HG03469 (cell line): Measurements from ENCODE around the gene ATP6V1G3.
"Not testable (repeated sequence)": the region's sequence is repeated elsewhere in the genome, so short reads cannot be mapped to it uniquely, and the experiment has no call there.

Experiments used
- ATAC-seq: cut with Tn5 transposase; IDR thresholded peaks from one replicate; pipeline ENCODE4 v1.9.1; 2021; ENCODE audit warnings: mild to moderate bottlenecking, moderate library complexity, moderate number of reproducible peaks; ENCODE audit not compliant: unreplicated experiment

ATP6V1G3 gene

GRCh38 chr1:198498103-198498385 is 42.4 kb downstream of the ATP6V1G3 start:
- no peak for ATAC-seq

- ATAC-seq: no peak
Measured at GRCh38 chr1:198497326-198498102, 43.0 kb downstream of the ATP6V1G3 start.

- ATAC-seq: no peak
Measured at GRCh38 chr1:198496216-198497143, 44.0 kb downstream of the ATP6V1G3 start.

GRCh38 chr1:198495631-198496030 is 44.8 kb downstream of the ATP6V1G3 start:
- no peak for ATAC-seq

DNA sequence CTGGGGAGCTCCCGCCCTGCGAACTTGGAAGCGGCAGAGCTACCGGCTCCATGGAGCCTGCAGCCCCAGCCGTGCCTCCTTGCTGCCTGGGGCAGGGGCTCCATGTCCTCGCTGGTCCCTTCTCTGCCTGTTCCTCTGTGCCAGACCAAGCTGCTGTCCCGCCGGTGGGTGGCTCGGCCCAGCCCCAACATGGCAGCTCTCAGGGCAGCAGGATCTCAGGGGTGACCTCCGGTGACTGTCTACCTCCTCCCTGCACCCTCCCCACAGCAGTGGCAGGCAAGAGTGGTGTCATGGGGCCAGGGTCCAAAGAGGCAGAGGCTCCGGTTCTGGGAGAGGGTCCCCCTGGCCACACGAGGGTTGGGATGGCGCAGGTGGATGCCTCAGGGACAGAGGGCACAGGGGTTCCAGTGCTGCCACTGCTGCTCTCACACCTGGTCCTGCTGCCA is 45.8 kb downstream of the ATP6V1G3 start:
- no peak for ATAC-seq

- ATAC-seq: no peak
Measured at GRCh38 chr1:198494139-198494538, 46.3 kb downstream of the ATP6V1G3 start.

DNA sequence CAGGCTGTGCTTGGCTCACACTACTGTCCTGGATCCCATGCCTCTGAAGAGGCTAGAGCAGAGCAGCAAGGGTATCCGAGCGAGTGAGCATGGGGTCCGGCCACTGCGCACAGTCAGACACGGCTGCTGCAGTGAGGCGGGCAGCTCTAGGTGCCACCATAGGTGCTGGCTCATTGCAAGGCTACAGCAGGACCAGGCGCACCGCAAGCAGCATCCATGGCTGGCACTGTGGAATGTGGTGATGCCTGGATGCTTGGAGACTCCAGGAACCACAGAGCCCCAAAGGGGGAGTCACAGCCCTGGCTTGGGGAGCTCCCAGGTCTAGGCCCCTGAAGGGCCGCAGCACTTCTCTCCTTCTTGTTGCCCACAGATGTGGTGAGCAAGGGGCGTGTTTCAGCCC is 47.2 kb downstream of the ATP6V1G3 start:
- no peak for ATAC-seq

DNA sequence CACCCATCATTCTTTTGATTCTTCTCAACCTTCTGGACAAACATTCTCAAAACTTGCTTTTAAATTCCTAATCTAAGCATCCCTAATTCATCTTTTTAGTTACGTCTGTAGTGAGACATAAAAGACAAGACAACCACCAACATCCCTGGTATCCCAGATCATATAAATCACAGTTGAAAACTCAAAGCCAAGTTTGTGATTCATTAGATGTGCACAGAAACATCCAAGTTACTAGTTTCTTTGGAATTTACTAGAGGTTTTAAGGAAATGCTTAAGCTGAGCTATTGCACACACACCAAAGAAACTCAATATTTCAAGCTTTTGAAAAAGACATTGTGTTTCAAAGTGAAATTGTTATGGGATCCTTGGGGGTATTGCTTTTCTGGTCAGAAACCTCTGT is 47.6 kb downstream of the ATP6V1G3 start:
- ATAC-seq: no peak

GRCh38 chr1:198491596-198491995 is 48.9 kb downstream of the ATP6V1G3 start:
- ATAC-seq: no peak

DNA sequence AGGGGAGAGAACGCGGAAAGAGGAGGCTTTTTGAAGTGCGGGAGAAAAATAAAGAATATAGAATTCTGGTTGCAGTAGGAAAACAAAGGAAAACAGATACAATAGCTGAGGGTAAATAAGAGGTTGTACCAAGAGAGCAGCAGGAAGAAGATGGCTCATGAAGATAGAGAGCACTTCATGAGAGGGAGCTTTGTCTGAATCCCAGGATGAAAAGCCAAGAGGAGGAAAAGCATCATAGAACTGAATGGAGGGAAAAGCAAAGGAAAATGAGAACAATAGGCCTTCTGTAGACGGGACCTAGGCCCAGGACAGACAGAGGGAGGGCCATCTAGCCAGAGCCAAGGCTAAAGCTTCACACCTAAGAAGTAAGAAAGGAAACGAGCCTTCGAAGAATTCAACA is 49.5 kb downstream of the ATP6V1G3 start:
- ATAC-seq: no peak

DNA sequence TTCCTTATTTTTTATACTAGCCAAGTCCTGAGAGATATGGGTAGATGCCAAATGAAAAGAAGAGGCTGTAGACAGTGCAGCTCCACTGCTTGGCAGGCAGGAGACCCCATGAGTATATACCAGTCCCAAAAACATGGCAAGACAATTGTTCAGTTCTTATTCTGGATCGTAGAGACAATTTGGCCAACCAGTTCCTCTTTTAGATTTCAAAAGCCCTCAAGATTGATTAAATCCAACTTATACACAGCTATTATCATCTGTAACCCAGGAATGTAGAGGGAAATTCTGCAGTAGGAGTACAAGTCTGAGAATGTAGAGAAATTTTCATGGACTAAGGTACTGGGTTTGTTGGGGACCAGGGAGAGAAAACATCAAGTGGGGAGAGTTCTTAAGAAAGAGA is 50.3 kb downstream of the ATP6V1G3 start:
- ATAC-seq: no peak

DNA sequence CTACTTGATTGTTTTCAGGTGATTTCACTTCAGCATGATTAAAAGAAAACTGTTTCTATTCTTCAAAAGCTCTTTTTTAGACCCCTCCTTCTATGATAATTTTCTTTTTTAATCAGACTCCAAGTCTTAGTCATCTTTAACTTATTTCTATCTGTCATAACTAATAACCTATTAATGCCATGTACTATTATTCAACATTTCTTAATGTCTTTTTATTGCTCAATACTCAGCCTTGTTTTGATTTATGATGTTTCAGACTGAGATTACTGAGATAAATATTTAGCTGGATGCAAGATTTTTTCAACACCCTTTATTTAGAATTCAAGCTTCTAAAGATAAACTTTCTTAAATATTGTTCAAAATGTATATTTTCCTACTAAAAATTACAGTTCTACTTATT is 53.6 kb downstream of the ATP6V1G3 start:
- no peak for ATAC-seq

GRCh38 chr1:198483645-198484044 is 56.8 kb downstream of the ATP6V1G3 start:
- ATAC-seq: no peak

DNA sequence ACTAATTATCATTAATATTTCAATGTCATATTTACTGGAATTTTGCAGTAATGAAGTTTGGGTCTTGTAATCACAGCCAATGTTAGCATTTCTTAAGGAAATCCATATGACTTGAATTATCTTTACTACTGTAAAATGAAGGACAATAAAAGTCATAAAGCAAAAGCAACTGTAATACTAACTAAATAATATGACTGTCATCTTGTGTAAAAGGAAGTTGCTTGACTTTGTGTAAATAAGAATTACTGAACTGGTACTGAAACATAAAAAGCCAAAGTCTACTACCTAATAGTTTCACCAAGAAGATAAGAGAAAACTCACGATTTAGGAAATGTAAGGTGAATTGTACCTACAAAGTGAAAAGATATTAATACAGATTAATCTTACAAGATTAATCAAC is 57.5 kb downstream of the ATP6V1G3 start:
- ATAC-seq: no peak

DNA sequence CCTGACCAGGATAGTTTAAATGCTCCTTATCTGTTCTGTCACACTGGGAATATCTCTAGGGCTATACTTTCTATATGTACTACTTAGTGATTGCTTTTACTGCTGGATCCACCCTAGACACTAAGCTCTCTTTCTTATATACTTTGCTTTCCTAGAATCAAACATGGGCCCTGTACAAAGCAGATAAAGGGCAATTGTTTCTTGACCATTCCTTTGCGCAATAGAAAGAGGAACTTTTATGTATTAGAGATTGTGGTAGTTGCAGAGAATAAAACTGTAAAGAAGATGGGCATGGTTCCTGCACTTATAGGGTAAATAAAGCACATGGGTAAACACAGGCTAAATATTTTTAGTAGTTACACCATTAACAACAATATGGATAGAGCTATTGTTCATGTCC is 58.8 kb downstream of the ATP6V1G3 start:
- ATAC-seq: no peak

DNA sequence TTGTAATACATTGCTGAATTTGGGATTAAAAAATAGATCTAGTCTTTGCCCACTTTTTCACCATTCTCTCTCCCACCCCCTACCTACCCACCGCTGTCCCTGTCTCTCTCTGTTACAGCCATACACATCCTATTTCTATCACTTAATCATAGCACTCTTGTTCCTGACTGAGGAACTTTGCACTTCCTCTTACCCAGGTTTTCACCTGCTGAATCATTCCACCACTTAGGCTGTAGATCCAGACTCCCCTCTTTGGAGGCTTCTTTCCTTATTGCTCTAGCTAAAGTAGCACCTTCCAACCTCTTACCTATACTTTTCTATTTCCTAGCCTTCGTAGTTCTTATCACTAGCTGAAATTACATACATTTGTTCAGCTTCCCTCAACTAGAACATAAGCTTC is 59.6 kb downstream of the ATP6V1G3 start:
- ATAC-seq: no peak

DNA sequence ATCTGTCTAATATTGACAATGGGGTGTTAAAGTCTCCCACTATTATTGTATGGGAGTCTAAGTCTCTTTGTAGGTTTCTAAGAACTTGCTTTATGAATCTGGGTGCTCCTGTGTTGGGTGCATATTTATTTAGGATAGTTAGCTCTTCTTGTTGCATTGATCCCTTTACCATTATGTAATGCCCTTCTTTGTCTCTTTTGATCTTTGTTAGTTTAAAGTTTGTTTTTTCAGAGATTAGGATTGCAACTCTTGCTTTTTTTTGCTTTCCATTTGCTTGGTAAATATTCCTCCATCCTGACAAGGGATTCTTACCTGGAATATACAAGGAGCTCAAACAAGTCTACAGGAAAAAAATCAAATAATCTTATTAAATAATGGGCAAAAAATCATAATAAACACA is 63.1 kb downstream of the ATP6V1G3 start:
- ATAC-seq: not testable (repeated sequence)
